ENCODE data around the gene ECT2. TPM values are rescaled to one million over a fixed set of nuclear protein-coding genes. Genes with fewer than 3 reads are reported as not detected.
"Not testable (repeated sequence)": the region's sequence is repeated elsewhere in the genome, so short reads cannot be mapped to it uniquely, and the experiment has no call there.

Gene ECT2
- total and polyA plus RNA-seq, 9 donors, result 1.5 to 11.7 (median 2.2) TPM

DNA sequence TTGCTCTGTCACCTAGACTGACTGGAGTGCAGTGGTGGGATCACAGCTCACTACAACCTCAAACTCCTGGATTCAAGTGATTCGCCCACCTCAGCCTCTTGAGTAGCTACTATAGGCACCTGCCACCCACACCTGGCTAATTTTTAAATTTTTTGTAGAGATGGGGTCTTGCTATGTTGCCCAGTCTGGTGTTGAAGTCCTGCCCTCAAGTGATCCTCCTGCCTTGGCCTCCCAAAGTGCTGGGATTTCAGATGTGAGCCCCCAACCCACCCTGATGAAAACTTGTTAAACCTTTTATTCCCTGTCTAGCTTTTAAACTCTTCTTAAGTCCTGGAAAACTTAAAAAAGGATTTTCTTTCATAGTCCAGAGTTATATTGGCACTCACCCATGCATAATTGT, 2.6 kb downstream of the ECT2 start:
- H3K4me3 ChIP-seq, result no peak overlapping the region

GRCh38 chr3:172760416-172760815, 9.9 kb downstream of the ECT2 start:
- H3K27me3 ChIP-seq; H3K4me1 ChIP-seq (ENCODE audit: insufficient read depth); intact Hi-C loops (cut with DNase I); H3K27ac ChIP-seq; DNase-seq; H3K36me3 ChIP-seq; H3K4me3 ChIP-seq; H3K9me3 ChIP-seq: not testable (repeated sequence)
- 95 to 96% (median 96%) methylated on average over 6 of the region's 6 CpGs for WGBS, 3 donors

More for the DNA sequence above, 2.6 kb downstream of the ECT2 start:
- intact Hi-C loops (cut with DNase I), result no loop called here
- Histone ChIP-seq H3K4me1 (ENCODE audit: insufficient read depth) (no peaks in the 10 kb centered on the region), H3K36me3 (no peaks in the 10 kb centered on the region), H3K9me3 (no peaks in the 10 kb centered on the region), H3K27me3 (no peaks in the 10 kb centered on the region), H3K27ac (no peak overlapping the region)
- no peak for DNase-seq
- TF ChIP-seq EP300 (IDR thresholded peaks at IDR 0.05) (no peak), POLR2A (IDR thresholded peaks at IDR 0.05) (no peak), CTCF (IDR thresholded peaks at IDR 0.05) (no peak)
- 97 to 100% (median 100%) methylated on average over 1 of the region's 1 CpG for WGBS, 3 donors

- H3K36me3 ChIP-seq, result no peaks in the 10 kb centered on the region
- H3K4me1 ChIP-seq (ENCODE audit: insufficient read depth), result no peaks in the 10 kb centered on the region
- WGBS, 3 donors, result 96 to 97% (median 96%) methylated on average over 2 of the region's 2 CpGs
- DNase-seq, result no peak
- H3K27ac ChIP-seq, result no peak overlapping the region
- no peaks in the 10 kb centered on the region for H3K27me3 ChIP-seq
- TF ChIP-seq CTCF (IDR thresholded peaks at IDR 0.05), result no peak
- no peak for TF ChIP-seq EP300 (IDR thresholded peaks at IDR 0.05)
- no peak for TF ChIP-seq POLR2A (IDR thresholded peaks at IDR 0.05)
- H3K9me3 ChIP-seq, result no peaks in the 10 kb centered on the region
- H3K4me3 ChIP-seq, result no peak overlapping the region
- intact Hi-C loops (cut with DNase I), result no loop called here
These were observed 15.7 kb downstream of the ECT2 start for GRCh38 chr3:172766241-172766640.

DNA sequence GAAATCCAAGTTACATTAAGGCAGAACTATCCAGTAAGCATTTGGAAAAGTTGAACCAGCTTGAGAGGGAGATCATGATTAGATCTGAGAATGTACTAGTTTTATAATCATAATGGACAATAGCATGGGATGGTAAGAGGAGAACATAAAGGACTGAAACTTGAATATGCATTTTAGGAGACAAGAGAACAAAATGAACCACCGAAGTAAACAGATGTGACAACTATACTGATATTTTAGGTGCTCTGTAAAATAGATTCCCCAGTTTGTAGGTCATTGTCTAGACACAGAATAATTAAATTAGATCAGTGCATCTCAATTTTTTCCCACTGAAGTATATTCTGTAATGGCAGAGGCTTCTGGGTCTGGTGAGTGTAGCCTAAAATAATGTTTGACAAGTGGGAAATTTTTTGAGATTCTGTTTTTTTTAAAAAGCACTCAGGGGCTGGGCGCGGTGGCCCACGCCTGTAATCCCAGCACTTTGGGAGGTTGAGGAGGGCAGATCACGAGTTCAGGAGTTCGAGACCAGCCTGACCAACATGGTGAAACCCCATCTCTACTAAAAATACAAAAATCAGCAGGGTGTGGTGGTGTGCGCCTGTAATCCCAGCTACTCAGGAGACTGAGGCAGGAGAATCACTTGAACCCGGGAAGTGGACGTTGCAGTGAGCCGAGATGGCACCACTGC, 16.3 kb downstream of the ECT2 start:
- Histone ChIP-seq H3K4me3 (no peak overlapping the region), H3K27me3 (no peaks in the 10 kb centered on the region), H3K36me3 (no peaks in the 10 kb centered on the region), H3K27ac (no peak overlapping the region), H3K4me1 (ENCODE audit: insufficient read depth) (no peaks in the 10 kb centered on the region), H3K9me3 (no peaks in the 10 kb centered on the region)
- 96 to 99% (median 99%) methylated on average over 10 of the region's 10 CpGs for WGBS, 3 donors
- intact Hi-C loops (cut with DNase I), result no loop called here
- TF ChIP-seq POLR2A (IDR thresholded peaks at IDR 0.05) (no peak), CTCF (IDR thresholded peaks at IDR 0.05) (no peak)
- DNase-seq, result no peak

DNA sequence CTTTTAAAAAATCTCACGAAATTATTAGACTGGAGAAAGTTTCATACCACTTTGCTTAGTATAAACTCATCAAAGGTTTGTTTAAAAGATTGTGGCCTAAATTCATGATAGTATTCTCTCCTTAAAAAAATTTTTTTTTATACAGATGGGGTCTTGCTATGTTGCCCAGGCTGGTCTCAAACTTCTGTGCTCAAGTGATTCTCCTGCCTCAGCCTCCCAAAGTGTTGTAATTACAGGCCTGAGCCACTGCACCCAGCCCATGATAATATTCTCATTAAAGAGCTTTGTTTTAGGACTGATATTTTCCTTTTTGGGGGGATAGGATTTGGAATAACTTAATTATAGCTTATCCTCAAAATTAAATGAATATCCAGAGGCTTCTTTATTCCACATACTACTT, 19.9 kb downstream of the ECT2 start:
- H3K9me3 ChIP-seq, result no peaks in the 10 kb centered on the region
- DNase-seq, result no peak
- no peak overlapping the region for H3K4me3 ChIP-seq
- no peak for TF ChIP-seq POLR2A (IDR thresholded peaks at IDR 0.05)
- TF ChIP-seq CTCF (IDR thresholded peaks at IDR 0.05), result no peak
- no peak for TF ChIP-seq EP300 (IDR thresholded peaks at IDR 0.05)
- no peaks in the 10 kb centered on the region for H3K36me3 ChIP-seq
- WGBS, 3 donors, result 95 to 98% (median 97%) methylated on average over 1 of the region's 1 CpG
- no peaks in the 10 kb centered on the region for H3K27me3 ChIP-seq
- no peaks in the 10 kb centered on the region for H3K4me1 ChIP-seq (ENCODE audit: insufficient read depth)
- intact Hi-C loops (cut with DNase I), result no loop called here
- H3K27ac ChIP-seq, result no peak overlapping the region

Data from ovary (tissue), 9 donors.